WERI-Rb-1 (cell line): ENCODE results near the gene UROD.

ENCODE experiments used
- DNase-seq: peaks from one replicate; pipeline ENCODE4 v3.0.0-alpha.2; 2020
- H3K27ac ChIP-seq: fragments of 250-450 bp; sonication (Bioruptor Pico); 2 replicates; pipeline ENCODE4 v1.5.1; 2020; ENCODE audit warnings: mild to moderate bottlenecking, moderate library complexity
- H3K27me3 ChIP-seq: fragments of 250-450 bp; sonication (Bioruptor Pico); 2 replicates; pipeline ENCODE4 v1.5.1; 2021; ENCODE audit warnings: mild to moderate bottlenecking, low read depth, moderate library complexity; ENCODE audit not compliant: insufficient read depth, severe bottlenecking
- H3K36me3 ChIP-seq: fragments of 250-450 bp; sonication (Bioruptor Pico); 2 replicates; pipeline ENCODE4 v1.5.1; 2020; ENCODE audit warnings: mild to moderate bottlenecking, moderate library complexity
- H3K4me3 ChIP-seq: 2 replicates; pipeline ENCODE4 v1.5.1; 2011; ENCODE audit warnings: low read depth, mild to moderate bottlenecking, control low read depth, low read length
- H3K9me3 ChIP-seq: fragments of 250-450 bp; sonication (Bioruptor Pico); 2 replicates; pipeline ENCODE4 v1.5.1; 2021; ENCODE audit warnings: mild to moderate bottlenecking, moderate library complexity; ENCODE audit not compliant: severe bottlenecking
- CTCF ChIP-seq: IDR thresholded peaks from 2 replicates; pipeline ENCODE4 v1.5.1; 2011; ENCODE audit warnings: low read depth, mild to moderate bottlenecking, control low read depth, inconsistent platforms, low read length

UROD gene

GRCh38 chr1:45011837-45012638, at the start of gene UROD:
Gene UROD (plus strand): TSS chr1:45012254. CDS start chr1:45012266, 12 bp downstream.
- Histone ChIP-seq H3K36me3 (peaks cover 31% of the 10 kb centered on the region), H3K4me3 (peak within 1 kb of the TSS; percentile 70), H3K27me3 (no peaks in the 10 kb centered on the region), H3K9me3 (no peaks in the 10 kb centered on the region), H3K27ac (peak within 1 kb of the TSS; percentile 54)
- no peak for TF ChIP-seq CTCF
- peak; percentile 94 for DNase-seq

- no peaks in the 10 kb centered on the region for H3K9me3 ChIP-seq
- no peak for DNase-seq
- H3K27me3 ChIP-seq: no peaks in the 10 kb centered on the region
- no peaks in the 10 kb centered on the region for H3K36me3 ChIP-seq
- TF ChIP-seq CTCF: no peak
- H3K4me3 ChIP-seq: no peak overlapping the region
- no peak overlapping the region for H3K27ac ChIP-seq
Observed at GRCh38 chr1:44962729-44963128, 49.3 kb upstream of the UROD start.

GRCh38 chr1:44964396-44964795, 47.7 kb upstream of the UROD start:
- H3K36me3 ChIP-seq: no peaks in the 10 kb centered on the region; the same call in 1 of the 2 replicates
- no peaks in the 10 kb centered on the region for H3K27me3 ChIP-seq
- no peaks in the 10 kb centered on the region for H3K9me3 ChIP-seq
- DNase-seq: no peak
- H3K4me3 ChIP-seq: no peak overlapping the region
- no peak overlapping the region for H3K27ac ChIP-seq
- TF ChIP-seq CTCF: no peak

GRCh38 chr1:44970317-44970716, 41.7 kb upstream of the UROD start:
- H3K4me3 ChIP-seq: no peak overlapping the region

GRCh38 chr1:44973645-44974044, 38.4 kb upstream of the UROD start:
- DNase-seq: no peak
- Histone ChIP-seq H3K36me3 (peaks cover 33% of the 10 kb centered on the region), H3K27me3 (no peaks in the 10 kb centered on the region), H3K9me3 (no peaks in the 10 kb centered on the region), H3K4me3 (no peak overlapping the region), H3K27ac (no peak overlapping the region)
- no peak for TF ChIP-seq CTCF

More at GRCh38 chr1:44970317-44970716, 41.7 kb upstream of the UROD start:
- H3K27ac ChIP-seq: no peak overlapping the region
- H3K9me3 ChIP-seq: no peaks in the 10 kb centered on the region
- H3K27me3 ChIP-seq: no peaks in the 10 kb centered on the region
- no peak for DNase-seq
- H3K36me3 ChIP-seq: peaks cover 6% of the 10 kb centered on the region; the same call in 1 of the 2 replicates
- TF ChIP-seq CTCF: no peak
